Activated effector memory CD4-positive, alpha-beta T cell treated with Interleukin-2 at 50 U/mL for 16 hours (primary cell): Measurements from ENCODE around the gene ZNF417.
"Not testable (repeated sequence)": the region's sequence is repeated elsewhere in the genome, so short reads cannot be mapped to it uniquely, and the experiment has no call there.

Experiments used
- DNase-seq: peaks from one replicate; pipeline ENCODE4 v3.0.0-alpha.2; 2020

Gene ZNF417

GRCh38 chr19:57916168-57916995 is at the start of gene ZNF417:
Gene ZNF417 (minus strand): TSS chr19:57916592. CDS start chr19:57916411, 181 bp downstream.
- DNase-seq, result peak; percentile 73

- no peak for DNase-seq
Measured at GRCh38 chr19:57964761-57965160, 48.4 kb upstream of the ZNF417 start.

GRCh38 chr19:57961785-57962184 is 45.4 kb upstream of the ZNF417 start:
- no peak for DNase-seq

- DNase-seq, result no peak
Measured at GRCh38 chr19:57954996-57955395, 38.6 kb upstream of the ZNF417 start.

- no peak for DNase-seq
Measured at GRCh38 chr19:57949702-57950101, 33.3 kb upstream of the ZNF417 start.

- DNase-seq, result no peak
Measured at GRCh38 chr19:57949296-57949695, 32.9 kb upstream of the ZNF417 start.

- DNase-seq, result peak; percentile 83
Measured at GRCh38 chr19:57947419-57948134, 31.2 kb upstream of the ZNF417 start, which contains the start of gene ZNF256. Gene ZNF256 (minus strand): TSS chr19:57947706. CDS start chr19:57947474, 232 bp downstream.

GRCh38 chr19:57947088-57947418 is 30.7 kb upstream of the ZNF417 start:
- peak; percentile 4 for DNase-seq

GRCh38 chr19:57946316-57946715 is 29.9 kb upstream of the ZNF417 start:
- DNase-seq, result no peak

GRCh38 chr19:57941593-57941992 is 25.2 kb upstream of the ZNF417 start:
- no peak for DNase-seq

- DNase-seq, result no peak
Measured at GRCh38 chr19:57935731-57936130, 19.3 kb upstream of the ZNF417 start.

- peak; percentile 14 for DNase-seq
Measured at GRCh38 chr19:57934820-57935665, 18.7 kb upstream of the ZNF417 start, which contains the start of gene ZNF418. Gene ZNF418 (minus strand): TSS chr19:57935402. CDS start chr19:57933822, 1,580 bp downstream.

- no peak for DNase-seq
Measured at GRCh38 chr19:57927587-57927986, 11.2 kb upstream of the ZNF417 start.

- DNase-seq, result no peak
Measured at GRCh38 chr19:57914531-57914930, 1.9 kb downstream of the ZNF417 start.

- DNase-seq, result no peak
Measured at GRCh38 chr19:57907394-57907793, 9.0 kb downstream of the ZNF417 start.

GRCh38 chr19:57905258-57905657 is 11.1 kb downstream of the ZNF417 start:
- DNase-seq, result no peak

GRCh38 chr19:57903618-57904184 is 12.7 kb downstream of the ZNF417 start:
- no peak for DNase-seq

GRCh38 chr19:57900311-57900710 is 16.1 kb downstream of the ZNF417 start:
- DNase-seq, result no peak

GRCh38 chr19:57890706-57891105 is 25.7 kb downstream of the ZNF417 start:
- not testable (repeated sequence) for DNase-seq

- DNase-seq, result peak; percentile 73
Measured at GRCh38 chr19:57888560-57889231, 27.7 kb downstream of the ZNF417 start, which contains the start of gene ZNF814. Gene ZNF814 (minus strand): TSS chr19:57889037. CDS start chr19:57888802, 235 bp downstream.

- no peak for DNase-seq
Measured at GRCh38 chr19:57888107-57888559, 28.3 kb downstream of the ZNF417 start.
